K562 (cell line): Measurements from ENCODE around the gene MAGI2. TPM values are rescaled to one million over a fixed set of nuclear protein-coding genes. Genes with fewer than 3 reads are reported as not detected.

Experiments
- ATAC-seq: fragments of 200-7000 bp; cut with Tn5 transposase; 3 replicates; pipeline ENCODE4 v1.9.1; 2020; ENCODE audit warnings: moderate library complexity
- BruUV-seq: library from RNA; stranded (reverse); fragments of 400-500 nt; replicated peaks from 2 replicates; lab custom pipeline; 2021; lab: Mats Ljungman, UMichigan
- CTCF ChIA-PET: fragments of 300-600 bp; formaldehyde crosslinking; extraction: SDS; loops from one replicate; lab custom pipeline; 2021; ENCODE audit warnings: low intra/inter-chr PET ratio; lab: Yijun Ruan, JAX
- POLR2A ChIA-PET: fragments of 300-600, 350-650 bp; sonication (Branson Sonifier 250); formaldehyde crosslinking; extraction: SDS; loops from one replicate; lab custom pipeline; 2021; ENCODE audit warnings: antibody characterized with exemption, inconsistent platforms; lab: Yijun Ruan, JAX
- DNase-seq, 4 experiments: peaks; one replicate each; pipeline versions ENCODE4 v3.0.0 to v3.0.0-alpha.2; 2011 to 2018; ENCODE audit warnings: low spot score in 3 of 4, mixed read lengths in 3 of 4; ENCODE audit errors: extremely low read depth in 1 of 4
- FAIRE-seq: peaks from 2 replicates; lab custom pipeline; 2011; peaks lifted over from hg19 to GRCh38; lab: Jason Lieb, UNC
- H2AFZ ChIP-seq: 2 replicates; pipeline ENCODE4 v1.6.0; 2011; ENCODE audit warnings: low read depth, low read length, control low read depth, inconsistent platforms
- H3K27ac ChIP-seq: fragments of 200-600 bp; 3 replicates; pipeline ENCODE4 v1.8.0; 2011; ENCODE audit warnings: low read depth, mild to moderate bottlenecking, control low read depth, inconsistent platforms, low read length, moderate library complexity, mixed read lengths; ENCODE audit errors: extremely low read depth
- H3K27me3 ChIP-seq, 2 experiments: fragments of 300-600 bp in 1 of 2; 2 replicates in 1 of 2; 3 replicates in 1 of 2; pipeline versions ENCODE4 v1.6.0 to v1.8.0; 2011; ENCODE audit warnings: inconsistent platforms in 2 of 2, low read length in 2 of 2, mild to moderate bottlenecking in 1 of 2, mixed read lengths in 1 of 2, moderate library complexity in 1 of 2; ENCODE audit not compliant: control insufficient read depth in 2 of 2, insufficient read depth in 2 of 2
- H3K36me3 ChIP-seq: fragments of 300-600 bp; 3 replicates; pipeline ENCODE4 v1.8.0; 2011; ENCODE audit warnings: mild to moderate bottlenecking, low read length, inconsistent platforms; ENCODE audit not compliant: control insufficient read depth, insufficient read depth
- H3K4me1 ChIP-seq, 2 experiments: fragments of 200-600 bp in 1 of 2; replicated peaks in 1 of 2; 2 replicates in 1 of 2; 3 replicates in 1 of 2; pipeline versions ENCODE4 v1.5.1 to v1.8.0; 2011; ENCODE audit warnings: inconsistent platforms in 2 of 2, low read length in 2 of 2, mild to moderate bottlenecking in 1 of 2, mixed read lengths in 1 of 2, moderate library complexity in 1 of 2; ENCODE audit not compliant: control insufficient read depth in 2 of 2, insufficient read depth in 2 of 2
- H3K4me2 ChIP-seq: 2 replicates; pipeline ENCODE4 v1.6.1; 2011; ENCODE audit warnings: low read length, control low read depth, inconsistent platforms, mixed read lengths; ENCODE audit not compliant: insufficient read depth
- H3K4me3 ChIP-seq: fragments of 200-600 bp; sonication (generic), shearing (Covaris generic); 2 replicates; pipeline ENCODE4 v1.5.1; 2016; ENCODE audit warnings: control low read depth, inconsistent platforms
- H3K79me2 ChIP-seq: fragments of 200-600 bp; 3 replicates; pipeline ENCODE4 v1.8.0; 2011; ENCODE audit warnings: low read length, inconsistent platforms; ENCODE audit not compliant: control insufficient read depth, insufficient read depth
- H3K9ac ChIP-seq, 2 experiments: 2 replicates each; pipeline versions ENCODE4 v1.6.0 to v1.6.1; 2011; ENCODE audit warnings: low read depth in 2 of 2, low read length in 2 of 2, control low read depth in 1 of 2, inconsistent platforms in 1 of 2, mild to moderate bottlenecking in 1 of 2, mixed read lengths in 1 of 2; ENCODE audit not compliant: insufficient read depth in 1 of 2
- H3K9me1 ChIP-seq: one replicate; pipeline ENCODE4 v1.6.0; 2011; ENCODE audit warnings: inconsistent platforms, mild to moderate bottlenecking, low read length, moderate library complexity; ENCODE audit not compliant: control insufficient read depth, insufficient read depth
- H3K9me3 ChIP-seq: replicated peaks from 2 replicates; pipeline ENCODE4 v1.5.1; 2011; ENCODE audit warnings: low read depth, low read length, inconsistent platforms; ENCODE audit not compliant: control insufficient read depth, insufficient read depth
- H4K20me1 ChIP-seq: replicated peaks from 2 replicates; pipeline ENCODE4 v1.6.1; 2011; ENCODE audit warnings: low read length, inconsistent platforms, mixed read lengths; ENCODE audit not compliant: control insufficient read depth, insufficient read depth
- BMI1 ChIP-seq: fragments of 150-350 bp; IDR thresholded peaks from 2 replicates; pipeline ENCODE4 v1.6.1; 2014; ENCODE audit warnings: low read length
- HIVEP1 ChIP-seq: fragments of 250-450 bp; sonication (Bioruptor Pico); IDR thresholded peaks from 2 replicates; pipeline ENCODE4 v1.4.0; 2020; ENCODE audit warnings: mild to moderate bottlenecking
- MYC ChIP-seq, 2 experiments: fragments of 250-450 bp in 1 of 2; sonication (Bioruptor Pico) in 1 of 2; IDR thresholded peaks; 2 replicates each; pipeline versions ENCODE4 v1.5.1 to v1.6.1; 2012 to 2021; ENCODE audit warnings: low read depth in 2 of 2, borderline replicate concordance in 1 of 2, improper control_type of control experiment in 1 of 2, low read length in 1 of 2, mild to moderate bottlenecking in 1 of 2, moderate library complexity in 1 of 2
- SMARCB1 ChIP-seq: IDR thresholded peaks from 2 replicates; pipeline ENCODE4 v1.6.1; 2011; ENCODE audit warnings: improper control_type of control experiment, low read depth; ENCODE audit not compliant: insufficient read length
- ZBTB49 ChIP-seq: sonication (generic); formaldehyde crosslinking; IDR thresholded peaks from 2 replicates; pipeline ENCODE4 v1.8.0; 2022; ENCODE audit warnings: missing genetic modification reagents, mild to moderate bottlenecking, borderline replicate concordance
- whole genome bisulfite sequencing: fragments of 100-300 bp; shearing (Covaris generic); methylation state at CpG from one replicate; pipeline ENCODE4 v1.1.6; 2016; ENCODE audit warnings: low coverage, mixed read lengths; ENCODE audit not compliant: insufficient coverage; ENCODE audit errors: missing lambda C conversion rate; 5-methylcytosine and 5-hydroxymethylcytosine counted together
- in situ Hi-C: fragments of 300-500 bp; cut with MboI; formaldehyde crosslinking; loops from 4 replicates; pipeline ENCODE4 v1.15.0; 2018; ENCODE audit warnings: inconsistent platforms, mixed read lengths
- intact Hi-C: fragments of 100-400 bp; cut with micrococcal nuclease; formaldehyde crosslinking; loops from 2 replicates; pipeline ENCODE4 v1.14.2; 2022
- polyA plus RNA-seq, 8 experiments: library from polyadenylated mRNA; depleted of rRNA in 4 of 8; stranded (reverse) in 5 of 8; unstranded in 3 of 8; fragments of >200 nt; fragmentation: Nextera tagmentation in 2 of 8; fragmentation: Illumina TruSeq in 1 of 8; extraction: Ambion mirVana in 2 of 8; extraction: Trizol in 1 of 8; gene quantifications; 2 replicates each; pipeline versions ENCODE4 v1.2.1 to v1.2.3, GENCODE V29; 2011 to 2014; ENCODE audit warnings: inconsistent platforms in 1 of 8, missing spikeins in 1 of 8
- total RNA-seq, 7 experiments: library from RNA; depleted of rRNA in 6 of 7; stranded (reverse); fragments of >200 nt in 6 of 7; fragmentation: Illumina TruSeq in 2 of 7; extraction: Trizol in 2 of 7; gene quantifications; 2 replicates each; pipeline versions ENCODE4 v1.2.1 to v1.2.3, GENCODE V29; 2011 to 2021; ENCODE audit warnings: low replicate concordance in 1 of 7

Gene MAGI2
- total and polyA plus RNA-seq, 9 of the 15 experiments (the other 6 are each of a cell fraction or from before 2014, with no cell fraction given), result 0.27 to 1.4 (median 0.70) TPM

DNA sequence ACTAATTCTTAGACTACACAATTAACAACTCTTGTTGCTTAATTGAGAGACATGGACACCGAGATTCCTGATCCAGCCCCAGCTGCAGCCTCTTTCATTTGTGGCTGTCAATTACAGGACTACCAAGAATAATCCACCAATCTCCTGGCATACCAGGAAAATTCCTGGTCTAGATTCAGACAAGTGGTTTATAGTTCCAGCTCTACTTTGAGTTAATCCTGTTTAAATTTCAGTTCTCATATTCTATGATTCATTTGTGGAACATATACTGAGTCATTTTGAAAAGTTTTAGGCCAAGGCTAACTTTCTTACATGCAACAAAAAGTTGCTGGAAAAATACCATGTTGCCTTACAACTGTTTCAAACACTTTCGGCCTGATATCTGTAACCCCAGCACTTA, 253.5 kb downstream of the MAGI2 start:
- no peak overlapping the region for H3K9ac ChIP-seq
- 0% methylated on average over 2 of the region's 2 CpGs for WGBS
- TF ChIP-seq BMI1, result no peak
- TF ChIP-seq HIVEP1 (CRISPR knock-in tag), result no peak
- no peak for TF ChIP-seq MYC (IDR thresholded peaks at IDR 0.05; ENCODE audit: low read depth, low read length)
- TF ChIP-seq MYC (CRISPR knock-in tag; IDR thresholded peaks at IDR 0.05; ENCODE audit: borderline replicate concordance, low read depth), result no peak
- no peak for TF ChIP-seq SMARCB1
- TF ChIP-seq ZBTB49, result no peak
- POLR2A ChIA-PET, result no interaction called here
- no peak overlapping the region for H3K4me2 ChIP-seq
- no TSS peak for BruUV-seq
- H3K36me3 ChIP-seq, result no peaks in the 10 kb centered on the region
- in situ Hi-C loops (no loop called here), intact Hi-C loops (no loop called here)
- no peak overlapping the region for H3K27ac ChIP-seq
- H3K79me2 ChIP-seq, result no peaks in the 10 kb centered on the region
- H3K9me1 ChIP-seq, result no peaks in the 10 kb centered on the region
- H3K9me3 ChIP-seq, result no peaks in the 10 kb centered on the region; the same call in 1 of the 2 replicates
- ATAC-seq (no peak), DNase-seq (no peak), FAIRE-seq (no peak)
- CTCF ChIA-PET, result no interaction called here
- no peaks in the 10 kb centered on the region for H3K27me3 ChIP-seq
- no peaks in the 10 kb centered on the region for H3K4me1 ChIP-seq
- no peak overlapping the region for H3K4me3 ChIP-seq
- H2AFZ ChIP-seq, result no peak overlapping the region
- H4K20me1 ChIP-seq, result no peaks in the 10 kb centered on the region
